Right lobe of liver (tissue), 4 donors: Measurements from ENCODE around the gene C17orf100.

Source experiments
- CTCF ChIP-seq, 4 donors: fragments of 200-600 bp in 3 of 4; fragments of 450-650 bp in 1 of 4; IDR thresholded peaks; one replicate each; pipeline versions ENCODE4 v1.5.1 to v1.8.0; 2016 to 2022; ENCODE audit warnings: antibody characterized with exemption in 4 of 4, mild to moderate bottlenecking in 2 of 4
- POLR2A ChIP-seq: fragments of 450-650 bp; IDR thresholded peaks from one replicate; pipeline ENCODE4 v1.6.1; 2017; ENCODE audit warnings: antibody characterized with exemption, mild to moderate bottlenecking
- donor health status: DM: no; HTN: no; CAD: no.
- donor health status: DM: no; HTN: no; CAD: no.
- donor health status: DM: no; HTN: yes; CAD: no.

DNA sequence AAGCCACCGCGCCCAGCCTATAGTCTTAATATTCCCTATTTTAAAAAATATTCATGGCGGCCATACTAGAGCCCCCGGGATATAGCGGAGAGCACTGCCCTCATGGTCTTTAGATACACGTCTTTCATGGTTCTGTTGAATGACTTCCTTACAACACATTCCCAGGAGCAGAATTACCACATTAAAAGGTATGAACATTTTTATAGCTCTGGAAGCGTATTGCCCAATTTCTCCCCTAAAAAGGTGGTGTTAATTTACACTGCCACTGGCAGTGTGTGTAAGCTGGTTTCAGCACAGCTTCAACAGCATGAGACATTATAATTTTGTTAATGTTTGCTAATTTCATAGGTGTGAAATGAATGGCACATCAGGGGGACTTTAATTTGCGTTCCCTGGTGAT lies 19.0 kb downstream of the C17orf100 start:
- no peak for TF ChIP-seq CTCF (IDR thresholded peaks at IDR 0.05)
- TF ChIP-seq POLR2A: no peak
